ENCODE data around the gene ANXA2R. TPM values are rescaled to one million over a fixed set of nuclear protein-coding genes. Genes with fewer than 3 reads are reported as not detected.

Gene ANXA2R
- total and polyA plus RNA-seq, 9 donors, result 1.1 to 2.7 (median 1.6) TPM

DNA sequence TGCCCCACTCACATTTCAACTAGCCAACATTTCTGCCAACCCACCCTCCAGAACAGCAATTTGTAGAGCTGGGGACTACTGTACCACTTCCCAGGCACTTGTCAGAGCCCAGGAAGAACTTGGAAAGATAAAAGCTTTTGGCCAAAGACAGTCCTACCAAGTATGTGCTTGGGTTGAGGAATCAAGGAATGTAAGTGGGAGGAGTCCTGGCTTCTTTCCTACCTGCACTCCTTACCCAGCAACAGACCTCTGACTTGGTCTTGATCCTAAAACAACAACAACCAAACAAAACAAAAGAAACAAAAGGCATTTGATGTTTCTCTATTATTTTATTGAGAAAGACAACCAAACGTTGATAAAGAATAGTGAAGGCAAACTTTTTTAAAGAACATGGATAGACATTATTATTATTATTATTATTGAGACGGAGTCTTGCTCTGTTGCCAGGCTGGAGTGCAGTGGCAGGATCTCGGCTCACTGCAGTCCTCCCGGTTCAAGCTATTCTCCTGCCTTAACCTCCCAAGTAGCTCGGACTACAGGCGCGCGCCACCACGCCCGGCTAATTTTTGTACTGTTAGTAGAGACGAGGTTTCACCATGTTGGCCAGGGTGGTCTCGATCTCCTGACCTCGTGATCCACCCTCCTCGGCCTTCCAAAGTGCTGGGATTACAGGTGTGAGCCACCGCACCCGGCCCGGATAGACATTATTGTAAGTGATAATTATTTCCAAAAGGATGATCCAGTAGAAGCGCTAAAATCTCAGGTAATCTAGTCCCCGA, 33.5 kb downstream of the ANXA2R start:
- 78 to 83% (median 80%) methylated on average over 19 of the region's 19 CpGs for WGBS, 3 donors
- H3K9me3 ChIP-seq, result no peaks in the 10 kb centered on the region
- peak in 1 of 5 donors; percentile 26 for DNase-seq
- TF ChIP-seq, protein P1, sequence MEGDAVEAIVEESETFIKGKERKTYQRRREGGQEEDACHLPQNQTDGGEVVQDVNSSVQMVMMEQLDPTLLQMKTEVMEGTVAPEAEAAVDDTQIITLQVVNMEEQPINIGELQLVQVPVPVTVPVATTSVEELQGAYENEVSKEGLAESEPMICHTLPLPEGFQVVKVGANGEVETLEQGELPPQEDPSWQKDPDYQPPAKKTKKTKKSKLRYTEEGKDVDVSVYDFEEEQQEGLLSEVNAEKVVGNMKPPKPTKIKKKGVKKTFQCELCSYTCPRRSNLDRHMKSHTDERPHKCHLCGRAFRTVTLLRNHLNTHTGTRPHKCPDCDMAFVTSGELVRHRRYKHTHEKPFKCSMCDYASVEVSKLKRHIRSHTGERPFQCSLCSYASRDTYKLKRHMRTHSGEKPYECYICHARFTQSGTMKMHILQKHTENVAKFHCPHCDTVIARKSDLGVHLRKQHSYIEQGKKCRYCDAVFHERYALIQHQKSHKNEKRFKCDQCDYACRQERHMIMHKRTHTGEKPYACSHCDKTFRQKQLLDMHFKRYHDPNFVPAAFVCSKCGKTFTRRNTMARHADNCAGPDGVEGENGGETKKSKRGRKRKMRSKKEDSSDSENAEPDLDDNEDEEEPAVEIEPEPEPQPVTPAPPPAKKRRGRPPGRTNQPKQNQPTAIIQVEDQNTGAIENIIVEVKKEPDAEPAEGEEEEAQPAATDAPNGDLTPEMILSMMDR (IDR thresholded peaks at IDR 0.05), result no peak
- no peak for TF ChIP-seq EP300 (IDR thresholded peaks at IDR 0.05)
- no peak for TF ChIP-seq POLR2A (IDR thresholded peaks at IDR 0.05)
- H3K4me3 ChIP-seq, result peak overlapping the region; percentile 41
- H3K27me3 ChIP-seq, result no peaks in the 10 kb centered on the region
- peak overlapping the region in 1 of 2 donors; percentile 82 for H3K27ac ChIP-seq
- H3K4me1 ChIP-seq (ENCODE audit: insufficient read depth), result peaks cover 2% of the 10 kb centered on the region
- H3K36me3 ChIP-seq, result no peaks in the 10 kb centered on the region
- intact Hi-C loops (cut with DNase I), result loop anchor here in 1 of 4 donors (5.0 kb wide), 1 partner anchor 36 kb away; the partner anchor contains the start of gene ANXA2R

DNA sequence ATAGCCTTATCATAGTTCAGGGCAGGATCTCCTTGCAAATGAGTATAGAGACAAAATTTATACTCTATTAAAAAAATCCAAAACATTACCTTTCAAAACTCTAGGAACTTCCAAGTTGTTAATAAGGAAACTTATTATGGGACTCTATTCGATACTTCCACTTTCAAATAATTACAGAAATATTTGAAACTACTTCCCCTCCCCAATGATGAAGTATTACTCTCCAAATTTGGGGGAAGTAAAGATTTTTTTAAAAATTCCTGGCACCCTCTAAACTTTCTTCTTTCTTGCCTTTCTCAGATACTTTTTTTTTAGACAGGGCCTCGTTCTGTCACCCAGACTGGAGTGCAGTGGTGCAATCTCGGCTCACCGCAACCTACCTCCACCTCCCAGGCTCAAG, 35.1 kb downstream of the ANXA2R start:
- H3K27me3 ChIP-seq, result no peaks in the 10 kb centered on the region
- no peak overlapping the region for H3K4me3 ChIP-seq
- TF ChIP-seq EP300 (IDR thresholded peaks at IDR 0.05) (no peak), POLR2A (IDR thresholded peaks at IDR 0.05) (no peak)
- TF ChIP-seq, protein P1 (IDR thresholded peaks at IDR 0.05), result no peak
- intact Hi-C loops (cut with DNase I), result loop anchor here in 1 of 4 donors (5.0 kb wide), 1 partner anchor 37 kb away; the partner anchor contains the start of gene ANXA2R
- DNase-seq, result no peak
- no peaks in the 10 kb centered on the region for H3K36me3 ChIP-seq
- 88 to 93% (median 88%) methylated on average over 4 of the region's 4 CpGs for WGBS, 3 donors
- H3K27ac ChIP-seq, result no peak overlapping the region
- H3K9me3 ChIP-seq, result no peaks in the 10 kb centered on the region
- peaks cover 2% of the 10 kb centered on the region for H3K4me1 ChIP-seq (ENCODE audit: insufficient read depth)

DNA sequence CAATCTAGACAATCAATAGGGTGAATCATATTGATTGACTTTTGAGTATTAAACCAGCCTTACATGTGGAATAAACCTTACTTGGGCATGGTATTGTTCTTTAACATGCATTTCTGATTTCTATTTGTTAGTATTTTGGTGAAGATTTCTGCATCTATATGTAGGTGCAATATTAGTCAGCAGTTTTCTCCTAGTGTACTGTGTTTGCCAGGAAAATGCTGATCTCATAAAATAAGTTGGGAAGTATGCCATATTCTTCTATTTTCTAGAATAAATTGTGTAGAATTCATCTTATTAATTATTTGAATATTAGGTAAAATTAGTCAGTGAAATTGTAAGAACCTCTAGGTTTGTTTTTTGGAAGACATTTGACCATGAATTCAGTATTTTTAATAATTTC, 38.4 kb downstream of the ANXA2R start:
- Histone ChIP-seq H3K9me3 (no peaks in the 10 kb centered on the region), H3K36me3 (no peaks in the 10 kb centered on the region), H3K4me3 (no peak overlapping the region), H3K27me3 (no peaks in the 10 kb centered on the region), H3K4me1 (ENCODE audit: insufficient read depth) (no peaks in the 10 kb centered on the region), H3K27ac (no peak overlapping the region)
- intact Hi-C loops (cut with DNase I), result no loop called here
- TF ChIP-seq, protein P1 (IDR thresholded peaks at IDR 0.05), result no peak
- no peak for TF ChIP-seq POLR2A (IDR thresholded peaks at IDR 0.05)
- no peak for TF ChIP-seq EP300 (IDR thresholded peaks at IDR 0.05)
- DNase-seq, result no peak

DNA sequence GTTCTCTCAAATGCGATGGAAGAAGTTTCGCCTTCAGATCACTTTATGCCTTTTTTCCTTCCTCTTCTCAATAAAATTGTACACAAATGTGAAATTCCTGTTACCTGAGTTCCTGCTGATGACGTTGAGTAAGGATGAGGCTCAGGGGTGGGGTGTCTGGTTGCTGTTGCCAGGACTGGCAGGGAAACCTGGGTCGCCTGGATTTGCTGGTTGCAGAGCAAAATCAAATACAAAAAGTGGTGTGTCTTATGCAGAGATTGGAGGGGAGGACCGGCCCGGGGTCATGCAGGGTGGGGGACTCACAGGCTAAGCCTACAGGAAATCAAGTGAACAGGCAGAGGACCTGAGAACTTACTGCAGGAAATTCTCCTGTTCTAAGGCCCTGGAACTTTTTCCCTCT, 39.2 kb downstream of the ANXA2R start:
- TF ChIP-seq EP300 (IDR thresholded peaks at IDR 0.05), result no peak
- TF ChIP-seq, protein P1 (IDR thresholded peaks at IDR 0.05), result no peak
- no peak for TF ChIP-seq POLR2A (IDR thresholded peaks at IDR 0.05)
- intact Hi-C loops (cut with DNase I), result no loop called here
- Histone ChIP-seq H3K36me3 (no peaks in the 10 kb centered on the region), H3K9me3 (no peaks in the 10 kb centered on the region), H3K27ac (no peak overlapping the region), H3K4me3 (no peak overlapping the region), H3K27me3 (no peaks in the 10 kb centered on the region), H3K4me1 (ENCODE audit: insufficient read depth) (no peaks in the 10 kb centered on the region)
- WGBS, 3 donors, result 28 to 38% (median 33%) methylated on average over 6 of the region's 6 CpGs
- DNase-seq, result no peak

All from ovary (tissue), 9 donors.